ENCODE results near the gene B3GNT9.

The B3GNT9 gene

GRCh38 chr16:67146523-67147357 is 4.1 kb downstream of the B3GNT9 start:
- no peak for TF ChIP-seq CTCF (IDR thresholded peaks at IDR 0.05; ENCODE audit: low read depth, low read length, missing control alignments)
- H3K4me3 ChIP-seq (replicated peaks; ENCODE audit: low read depth, low read length): no peak overlapping the region
- DNase-seq (ENCODE audit: extremely low read depth, low read depth): no peak

GRCh38 chr16:67145746-67146145 is 5.1 kb downstream of the B3GNT9 start:
- DNase-seq (ENCODE audit: extremely low read depth, low read depth): no peak
- no peak overlapping the region for H3K4me3 ChIP-seq (replicated peaks; ENCODE audit: low read depth, low read length)
- no peak for TF ChIP-seq CTCF (IDR thresholded peaks at IDR 0.05; ENCODE audit: low read depth, low read length, missing control alignments)

- no peak for TF ChIP-seq CTCF (IDR thresholded peaks at IDR 0.05; ENCODE audit: low read depth, low read length, missing control alignments)
- no peak for DNase-seq (ENCODE audit: extremely low read depth, low read depth)
- H3K4me3 ChIP-seq (replicated peaks; ENCODE audit: low read depth, low read length): no peak overlapping the region
These were observed 5.9 kb downstream of the B3GNT9 start for GRCh38 chr16:67144943-67145342.

GRCh38 chr16:67142342-67142741 is 8.5 kb downstream of the B3GNT9 start:
- DNase-seq (ENCODE audit: extremely low read depth, low read depth): no peak
- no peak for TF ChIP-seq CTCF (IDR thresholded peaks at IDR 0.05; ENCODE audit: low read depth, low read length, missing control alignments)
- no peak overlapping the region for H3K4me3 ChIP-seq (replicated peaks; ENCODE audit: low read depth, low read length)

DNA sequence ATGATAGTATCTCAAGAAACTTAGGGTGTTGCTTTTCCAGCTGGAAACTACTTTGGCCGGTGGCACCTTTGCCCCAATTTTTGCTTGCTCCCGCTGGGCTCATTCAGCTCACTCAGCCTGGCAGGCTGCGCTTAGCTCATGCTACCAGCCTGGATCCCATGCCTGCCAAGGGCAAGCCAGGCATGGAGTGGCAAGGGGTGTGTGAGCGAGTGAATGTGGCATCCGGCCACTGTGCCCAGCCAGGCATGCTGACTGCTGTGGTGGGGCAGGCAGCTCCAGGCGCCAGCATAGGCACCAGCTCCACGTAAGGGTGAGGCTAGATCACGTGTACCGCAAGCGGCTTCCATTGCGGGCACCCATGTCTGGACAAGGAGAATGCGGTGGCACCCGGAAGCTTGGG is 9.4 kb downstream of the B3GNT9 start:
- no peak for TF ChIP-seq CTCF (IDR thresholded peaks at IDR 0.05; ENCODE audit: low read depth, low read length, missing control alignments)
- H3K4me3 ChIP-seq (replicated peaks; ENCODE audit: low read depth, low read length): no peak overlapping the region
- no peak for DNase-seq (ENCODE audit: extremely low read depth, low read depth)

DNA sequence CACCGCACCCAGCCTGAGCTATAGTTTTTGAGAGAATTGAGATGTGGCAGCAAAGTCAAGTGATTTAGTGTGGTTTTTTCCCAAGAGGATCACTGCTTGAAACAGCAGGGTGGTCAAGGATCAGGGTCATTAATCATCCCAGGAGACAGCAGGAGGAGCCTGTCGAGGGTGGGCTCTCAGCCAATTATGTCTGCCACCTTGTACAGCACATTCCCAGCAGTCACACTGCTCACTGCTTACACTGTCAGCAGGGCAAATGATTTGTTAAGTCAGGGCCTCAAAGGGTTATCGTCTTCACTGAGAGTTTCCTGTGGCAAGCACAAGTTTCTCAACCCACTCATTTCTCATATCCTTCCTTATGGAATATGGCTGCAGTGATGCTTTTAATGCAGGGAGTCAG is 13.2 kb downstream of the B3GNT9 start:
- H3K4me3 ChIP-seq (replicated peaks; ENCODE audit: low read depth, low read length): no peak overlapping the region
- TF ChIP-seq CTCF (IDR thresholded peaks at IDR 0.05; ENCODE audit: low read depth, low read length, missing control alignments): no peak

DNA sequence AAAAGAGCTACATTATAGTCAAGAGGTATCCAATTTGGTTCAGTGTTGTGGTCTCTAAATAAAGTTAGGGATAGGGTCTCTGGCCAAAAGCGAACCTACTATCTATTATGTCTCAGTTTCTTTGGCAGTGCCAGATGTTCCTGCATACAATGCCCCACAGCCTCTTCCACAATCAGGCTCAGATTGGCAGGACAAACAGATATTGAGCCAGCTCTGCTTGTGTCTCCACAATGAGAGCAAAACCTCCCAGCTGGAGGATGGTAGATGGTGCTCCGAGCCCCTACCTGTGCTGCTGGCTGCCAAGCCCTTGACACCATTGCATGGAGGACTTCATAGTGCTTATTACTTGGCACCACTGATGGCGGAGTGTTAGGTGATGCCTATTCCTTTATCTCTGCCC is 21.4 kb downstream of the B3GNT9 start:
- no peak for TF ChIP-seq CTCF (IDR thresholded peaks at IDR 0.05; ENCODE audit: low read depth, low read length, missing control alignments)
- DNase-seq (ENCODE audit: extremely low read depth, low read depth): no peak
- no peak overlapping the region for H3K4me3 ChIP-seq (replicated peaks; ENCODE audit: low read depth, low read length)

More for the DNA sequence above, 13.2 kb downstream of the B3GNT9 start:
- no peak for DNase-seq (ENCODE audit: extremely low read depth, low read depth)

All from HFF-Myc (cell line).